GM21367 (cell line): ENCODE results near the gene PIWIL4.
"Not testable (repeated sequence)": the region's sequence is repeated elsewhere in the genome, so short reads cannot be mapped to it uniquely, and the experiment has no call there.

Experiments
- ATAC-seq: cut with Tn5 transposase; IDR thresholded peaks from one replicate; pipeline ENCODE4 v1.9.1; 2021; ENCODE audit not compliant: unreplicated experiment

Gene PIWIL4

GRCh38 chr11:94583866-94584500 lies 16.8 kb downstream of the PIWIL4 start:
- ATAC-seq: no peak

GRCh38 chr11:94584978-94585377 lies 17.8 kb downstream of the PIWIL4 start:
- no peak for ATAC-seq

GRCh38 chr11:94585399-94585798 lies 18.2 kb downstream of the PIWIL4 start:
- no peak for ATAC-seq

GRCh38 chr11:94586546-94586945 lies 19.4 kb downstream of the PIWIL4 start:
- no peak for ATAC-seq

- no peak for ATAC-seq
These were observed 19.8 kb downstream of the PIWIL4 start for GRCh38 chr11:94586978-94587377.

- ATAC-seq: no peak
These were observed 21.3 kb downstream of the PIWIL4 start for GRCh38 chr11:94588366-94588942.

GRCh38 chr11:94590352-94591041 lies 23.3 kb downstream of the PIWIL4 start:
- no peak for ATAC-seq

GRCh38 chr11:94593030-94593429 lies 25.9 kb downstream of the PIWIL4 start:
- ATAC-seq: peak; percentile 56

- ATAC-seq: no peak
These were observed 27.9 kb downstream of the PIWIL4 start for GRCh38 chr11:94595076-94595475.

GRCh38 chr11:94597896-94598295 lies 30.7 kb downstream of the PIWIL4 start:
- no peak for ATAC-seq

GRCh38 chr11:94599510-94599909 lies 32.3 kb downstream of the PIWIL4 start:
- no peak for ATAC-seq

GRCh38 chr11:94602430-94603372 lies 35.5 kb downstream of the PIWIL4 start:
- peak; percentile 79 for ATAC-seq

GRCh38 chr11:94603587-94603986 lies 36.4 kb downstream of the PIWIL4 start:
- ATAC-seq: no peak

- ATAC-seq: no peak
These were observed 37.3 kb downstream of the PIWIL4 start for GRCh38 chr11:94604482-94604881.

GRCh38 chr11:94613120-94613519 lies 46.0 kb downstream of the PIWIL4 start:
- ATAC-seq: no peak

- peak; percentile 93 for ATAC-seq
These were observed 56.1 kb downstream of the PIWIL4 start for GRCh38 chr11:94623120-94623735.

GRCh38 chr11:94625422-94625821 lies 58.3 kb downstream of the PIWIL4 start:
- not testable (repeated sequence) for ATAC-seq

- ATAC-seq: not testable (repeated sequence)
These were observed 59.9 kb downstream of the PIWIL4 start for GRCh38 chr11:94627003-94627560.

GRCh38 chr11:94629741-94630140 lies 62.6 kb downstream of the PIWIL4 start:
- no peak for ATAC-seq

GRCh38 chr11:94630221-94630620 lies 63.1 kb downstream of the PIWIL4 start:
- no peak for ATAC-seq
